ENCODE data around the gene PTGS2.
"Not testable (repeated sequence)": the region's sequence is repeated elsewhere in the genome, so short reads cannot be mapped to it uniquely, and the experiment has no call there.

Gene PTGS2

GRCh38 chr1:186670297-186671135 lies 9.7 kb downstream of the PTGS2 start:
- DNase-seq (ENCODE audit: low spot score), result no peak

GRCh38 chr1:186669784-186670183 lies 10.4 kb downstream of the PTGS2 start:
- DNase-seq (ENCODE audit: low spot score), result not testable (repeated sequence)

GRCh38 chr1:186664217-186664616 lies 16.0 kb downstream of the PTGS2 start:
- not testable (repeated sequence) for DNase-seq (ENCODE audit: low spot score)

GRCh38 chr1:186662752-186663151 lies 17.5 kb downstream of the PTGS2 start:
- DNase-seq (ENCODE audit: low spot score), result no peak

- no peak for DNase-seq (ENCODE audit: low spot score)
Measured at GRCh38 chr1:186659890-186660341, 20.3 kb downstream of the PTGS2 start.

- DNase-seq (ENCODE audit: low spot score), result no peak
Measured at GRCh38 chr1:186658999-186659398, 21.2 kb downstream of the PTGS2 start.

GRCh38 chr1:186657481-186657880 lies 22.7 kb downstream of the PTGS2 start:
- DNase-seq (ENCODE audit: low spot score), result no peak

GRCh38 chr1:186655876-186656275 lies 24.3 kb downstream of the PTGS2 start:
- DNase-seq (ENCODE audit: low spot score), result no peak

- DNase-seq (ENCODE audit: low spot score), result no peak
Measured at GRCh38 chr1:186654741-186655140, 25.5 kb downstream of the PTGS2 start.

- DNase-seq (ENCODE audit: low spot score), result no peak
Measured at GRCh38 chr1:186653312-186653711, 26.9 kb downstream of the PTGS2 start.

GRCh38 chr1:186648613-186649012 lies 31.6 kb downstream of the PTGS2 start:
- DNase-seq (ENCODE audit: low spot score), result no peak

GRCh38 chr1:186647985-186648384 lies 32.2 kb downstream of the PTGS2 start:
- DNase-seq (ENCODE audit: low spot score), result not testable (repeated sequence)

- DNase-seq (ENCODE audit: low spot score), result no peak
Measured at GRCh38 chr1:186643614-186644013, 36.6 kb downstream of the PTGS2 start.

GRCh38 chr1:186637567-186637966 lies 42.7 kb downstream of the PTGS2 start:
- not testable (repeated sequence) for DNase-seq (ENCODE audit: low spot score)

GRCh38 chr1:186636786-186637185 lies 43.4 kb downstream of the PTGS2 start:
- no peak for DNase-seq (ENCODE audit: low spot score)

- DNase-seq (ENCODE audit: low spot score), result no peak
Measured at GRCh38 chr1:186634511-186634910, 45.7 kb downstream of the PTGS2 start.

GRCh38 chr1:186633116-186633515 lies 47.1 kb downstream of the PTGS2 start:
- no peak for DNase-seq (ENCODE audit: low spot score)

GRCh38 chr1:186629341-186629740 lies 50.9 kb downstream of the PTGS2 start:
- no peak for DNase-seq (ENCODE audit: low spot score)

- no peak for DNase-seq (ENCODE audit: low spot score)
Measured at GRCh38 chr1:186628910-186629309, 51.3 kb downstream of the PTGS2 start.

GRCh38 chr1:186627019-186627418 lies 53.2 kb downstream of the PTGS2 start:
- DNase-seq (ENCODE audit: low spot score), result no peak

GRCh38 chr1:186626356-186626932 lies 53.8 kb downstream of the PTGS2 start:
- no peak for DNase-seq (ENCODE audit: low spot score)

- no peak for DNase-seq (ENCODE audit: low spot score)
Measured at GRCh38 chr1:186623551-186623950, 56.7 kb downstream of the PTGS2 start.
